Psoas muscle (tissue), 8 donors: ENCODE results near the gene DIAPH3. TPM values are rescaled to one million over a fixed set of nuclear protein-coding genes. Genes with fewer than 3 reads are reported as not detected.
"Not testable (repeated sequence)": the region's sequence is repeated elsewhere in the genome, so short reads cannot be mapped to it uniquely, and the experiment has no call there.

Experiments
- ATAC-seq, 4 donors: fragments of 200-7000 bp; cut with Tn5 transposase; one replicate each; pipeline ENCODE4 v1.9.1; 2020; ENCODE audit warnings: moderate library complexity in 3 of 4, mild to moderate bottlenecking in 2 of 4
- DNase-seq, 2 donors: peaks; one replicate each; pipeline ENCODE4 v3.0.0-alpha.2; 2020
- H3K27ac ChIP-seq: fragments of 200-600 bp; one replicate; pipeline ENCODE4 v1.8.0; 2022
- H3K27me3 ChIP-seq, 3 donors: fragments of 200-600 bp in 1 of 3; one replicate each; pipeline versions ENCODE4 v1.6.1 to v1.8.0; 2013 to 2022; ENCODE audit warnings: low read length in 2 of 3, mild to moderate bottlenecking in 2 of 3, moderate library complexity in 1 of 3; ENCODE audit not compliant: insufficient read depth in 3 of 3
- H3K36me3 ChIP-seq, 2 donors: fragments of 200-600 bp in 1 of 2; one replicate each; pipeline versions ENCODE4 v1.6.1 to v1.8.0; 2013 to 2022; ENCODE audit warnings: low read depth in 1 of 2, mild to moderate bottlenecking in 1 of 2, moderate library complexity in 1 of 2; ENCODE audit not compliant: insufficient read depth in 1 of 2
- H3K4me1 ChIP-seq: fragments of 200-600 bp; one replicate; pipeline ENCODE4 v1.8.0; 2022
- H3K4me3 ChIP-seq: fragments of 200-600 bp; one replicate; pipeline ENCODE4 v1.8.0; 2022; ENCODE audit warnings: mild to moderate bottlenecking
- H3K9me3 ChIP-seq: fragments of 200-600 bp; one replicate; pipeline ENCODE4 v1.8.0; 2022
- CTCF ChIP-seq: fragments of 200-600 bp; IDR thresholded peaks from one replicate; pipeline ENCODE4 v1.8.0; 2022; ENCODE audit warnings: antibody characterized with exemption
- WGBS, 3 donors: extraction: QIAGEN DNeasy Blood & Tissue Kit; methylation state at CpG; one replicate each; pipeline versions ENCODE4 v1.1.6 to v1.1.7; 2013; 5-methylcytosine and 5-hydroxymethylcytosine counted together
- intact Hi-C, 2 donors: fragments of 100-400 bp; cut with DNase I; formaldehyde crosslinking; loops; one replicate each; pipeline versions ENCODE4 v1.11.0 to v1.14.2; 2022
- polyA plus RNA-seq, 3 donors: library from polyadenylated mRNA; stranded (reverse); fragments of 200-250 nt; gene quantifications; one replicate each; pipeline ENCODE4 v1.2.3, GENCODE V29; 2013
- total RNA-seq, 4 donors: library from RNA; stranded (reverse); fragmentation: NEBNext Ultra II Directional in 2 of 4; extraction: Animal tissue kit (Norgen Biotek cat#: 25700) in 2 of 4; gene quantifications; one replicate each; pipeline versions ENCODE4 v1.2.1 to v1.2.4, GENCODE V29; 2021 to 2023
- donor health status: healthy with polysubstance abuse.
- donor health status: DM: no; HTN: no; CAD: no; lungs with moderate emphysema.
- donor health status: Bipolar disorder and iron deficiency.
- donor health status: healthy.
- donor health status: DM: yes; HTN: yes; CAD: no.
- donor health status: DM: no; HTN: no; CAD: no.
- donor health status: DM: no; HTN: no; CAD: no.
- donor health status: DM: yes; HTN: yes; CAD: no.

The DIAPH3 gene
- total and polyA plus RNA-seq, 7 donors, result 0.03 to 0.10 (median 0.08) TPM; not detected in 4

GRCh38 chr13:60062502-60062901, 101.2 kb downstream of the DIAPH3 start:
- H3K27me3 ChIP-seq, result no peaks in the 10 kb centered on the region
- no peaks in the 10 kb centered on the region for H3K4me1 ChIP-seq
- 94 to 99% (median 97%) methylated on average over 2 of the region's 2 CpGs for WGBS, 3 donors
- no peak overlapping the region for H3K27ac ChIP-seq
- TF ChIP-seq CTCF, result no peak
- no peak for ATAC-seq
- no peak overlapping the region for H3K4me3 ChIP-seq
- intact Hi-C loops, result no loop called here
- H3K9me3 ChIP-seq, result no peaks in the 10 kb centered on the region
- DNase-seq, result no peak
- no peaks in the 10 kb centered on the region for H3K36me3 ChIP-seq

- Histone ChIP-seq H3K36me3 (no peaks in the 10 kb centered on the region), H3K4me1 (no peaks in the 10 kb centered on the region), H3K27me3 (no peaks in the 10 kb centered on the region), H3K4me3 (no peak overlapping the region), H3K27ac (no peak overlapping the region), H3K9me3 (no peaks in the 10 kb centered on the region)
- 87 to 94% (median 88%) methylated on average over 3 of the region's 3 CpGs for WGBS, 3 donors
- intact Hi-C loops, result no loop called here
- DNase-seq (no peak), ATAC-seq (no peak)
- TF ChIP-seq CTCF, result no peak
Measured at GRCh38 chr13:60061737-60062136, 102.0 kb downstream of the DIAPH3 start.

GRCh38 chr13:60051754-60052285, 111.9 kb downstream of the DIAPH3 start:
- intact Hi-C loops, result no loop called here
- no peak for ATAC-seq

GRCh38 chr13:60048353-60048752, 115.4 kb downstream of the DIAPH3 start:
- intact Hi-C loops, DNase-seq, H3K4me1 ChIP-seq, H3K27ac ChIP-seq, H3K27me3 ChIP-seq, ATAC-seq, H3K9me3 ChIP-seq, H3K4me3 ChIP-seq, H3K36me3 ChIP-seq: not testable (repeated sequence)

More at GRCh38 chr13:60051754-60052285, 111.9 kb downstream of the DIAPH3 start:
- Histone ChIP-seq H3K36me3 (no peaks in the 10 kb centered on the region), H3K4me1 (no peaks in the 10 kb centered on the region), H3K27me3 (no peaks in the 10 kb centered on the region), H3K4me3 (no peak overlapping the region), H3K9me3 (no peaks in the 10 kb centered on the region), H3K27ac (no peak overlapping the region)
- WGBS, 3 donors, result 78 to 86% (median 82%) methylated on average over 3 of the region's 3 CpGs
- TF ChIP-seq CTCF, result no peak
- DNase-seq, result no peak

- Histone ChIP-seq H3K4me1 (no peaks in the 10 kb centered on the region), H3K9me3 (no peaks in the 10 kb centered on the region), H3K4me3 (no peak overlapping the region), H3K27me3 (no peaks in the 10 kb centered on the region), H3K27ac (no peak overlapping the region), H3K36me3 (no peaks in the 10 kb centered on the region)
- intact Hi-C loops, result no loop called here
- no peak for DNase-seq
- WGBS, 3 donors, result 62 to 67% (median 64%) methylated on average over 3 of the region's 3 CpGs
- no peak for TF ChIP-seq CTCF
- ATAC-seq, result no peak
Measured at GRCh38 chr13:60047918-60048317, 115.8 kb downstream of the DIAPH3 start.
